Fibroblast of lung (primary cell): ENCODE data around the gene DPYD.

ENCODE experiments used
- EZH2 ChIP-seq: IDR thresholded peaks from 2 replicates; pipeline ENCODE4 v1.5.1; 2012; ENCODE audit warnings: low read length, control low read depth, mild to moderate bottlenecking; ENCODE audit errors: missing control alignments
- TF ChIP-seq, protein P1 (sequence below), 2 donors: IDR thresholded peaks in 1 of 2; conservative IDR thresholded peaks in 1 of 2; 1 replicate in 1 of 2; 2 replicates in 1 of 2; pipeline ENCODE4 v1.5.1; 2011 to 2012; ENCODE audit warnings: low read length in 2 of 2, control low read depth in 1 of 2, inconsistent platforms in 1 of 2, low read depth in 1 of 2, mild to moderate bottlenecking in 1 of 2

DNA sequence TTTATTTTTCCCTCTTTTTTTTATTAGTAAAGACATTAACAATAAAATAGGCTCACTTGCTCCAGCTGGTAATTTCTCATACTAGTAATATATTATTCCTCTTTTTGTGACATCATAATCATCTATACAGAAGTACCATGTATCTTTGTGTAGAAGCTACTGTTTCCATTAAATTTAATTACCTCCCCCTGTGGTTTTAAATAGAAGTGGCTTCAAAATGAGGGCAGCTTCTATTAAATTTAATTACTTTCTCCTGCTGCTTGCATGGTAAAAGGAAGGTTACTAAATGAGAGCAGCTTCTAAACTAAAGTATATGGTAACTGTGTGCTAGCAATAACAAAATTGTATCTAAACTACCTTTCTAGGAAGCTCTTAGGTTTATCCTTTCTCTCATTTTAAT lies 94.0 kb downstream of the DPYD start:
- TF ChIP-seq, protein P1, sequence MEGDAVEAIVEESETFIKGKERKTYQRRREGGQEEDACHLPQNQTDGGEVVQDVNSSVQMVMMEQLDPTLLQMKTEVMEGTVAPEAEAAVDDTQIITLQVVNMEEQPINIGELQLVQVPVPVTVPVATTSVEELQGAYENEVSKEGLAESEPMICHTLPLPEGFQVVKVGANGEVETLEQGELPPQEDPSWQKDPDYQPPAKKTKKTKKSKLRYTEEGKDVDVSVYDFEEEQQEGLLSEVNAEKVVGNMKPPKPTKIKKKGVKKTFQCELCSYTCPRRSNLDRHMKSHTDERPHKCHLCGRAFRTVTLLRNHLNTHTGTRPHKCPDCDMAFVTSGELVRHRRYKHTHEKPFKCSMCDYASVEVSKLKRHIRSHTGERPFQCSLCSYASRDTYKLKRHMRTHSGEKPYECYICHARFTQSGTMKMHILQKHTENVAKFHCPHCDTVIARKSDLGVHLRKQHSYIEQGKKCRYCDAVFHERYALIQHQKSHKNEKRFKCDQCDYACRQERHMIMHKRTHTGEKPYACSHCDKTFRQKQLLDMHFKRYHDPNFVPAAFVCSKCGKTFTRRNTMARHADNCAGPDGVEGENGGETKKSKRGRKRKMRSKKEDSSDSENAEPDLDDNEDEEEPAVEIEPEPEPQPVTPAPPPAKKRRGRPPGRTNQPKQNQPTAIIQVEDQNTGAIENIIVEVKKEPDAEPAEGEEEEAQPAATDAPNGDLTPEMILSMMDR (conservative IDR thresholded peaks at IDR 0.05 in 1 of 2, IDR thresholded peaks at IDR 0.05 in 1 of 2; ENCODE audit: low read depth in 1 of 2, low read length in 2 of 2) = no peak
- TF ChIP-seq EZH2 = no peak
